ENCODE results near the gene F2. TPM values are rescaled to one million over a fixed set of nuclear protein-coding genes. Genes with fewer than 3 reads are reported as not detected.

The F2 gene
- total and polyA plus RNA-seq, 12 donors, result 0.50 to 0.61 TPM; not detected in 10

- 65 to 76% (median 68%) methylated on average over 5 of the region's 5 CpGs for WGBS, 4 donors
- intact Hi-C loops (cut with DNase I), result no loop called here
- no peak for DNase-seq
Measured at GRCh38 chr11:46736615-46737014, 17.6 kb downstream of the F2 start.

GRCh38 chr11:46737699-46738098, 18.7 kb downstream of the F2 start:
- DNase-seq, result no peak

More at GRCh38 chr11:46736615-46737014, 17.6 kb downstream of the F2 start:
- no peaks in the 10 kb centered on the region for H3K27me3 ChIP-seq
- H3K36me3 ChIP-seq (replicated peaks in 1 of 2), result peaks cover 0 to 6% of the 10 kb centered on the region in 2 donors
- no peak for TF ChIP-seq POLR2A (IDR thresholded peaks at IDR 0.05)
- H3K9me3 ChIP-seq (replicated peaks in 1 of 3), result no peaks in the 10 kb centered on the region
- no peak overlapping the region for H3K27ac ChIP-seq
- H3K4me3 ChIP-seq, result no peak overlapping the region
- H3K4me1 ChIP-seq (replicated peaks in 1 of 2), result no peaks in the 10 kb centered on the region

GRCh38 chr11:46738887-46739286, 19.9 kb downstream of the F2 start:
- intact Hi-C loops (cut with DNase I), result no loop called here
- Histone ChIP-seq H3K27me3 (no peaks in the 10 kb centered on the region), H3K4me1 (replicated peaks in 1 of 2) (no peaks in the 10 kb centered on the region), H3K27ac (no peak overlapping the region), H3K9me3 (replicated peaks in 1 of 3) (no peaks in the 10 kb centered on the region), H3K4me3 (no peak overlapping the region), H3K36me3 (replicated peaks in 1 of 2) (peaks cover 0 to 24% of the 10 kb centered on the region in 2 donors)
- no peak for TF ChIP-seq CTCF (IDR thresholded peaks at IDR 0.05)
- no peak for TF ChIP-seq POLR2A (IDR thresholded peaks at IDR 0.05)
- 48 to 58% (median 57%) methylated on average over 6 of the region's 6 CpGs for WGBS, 4 donors
- peak in 1 of 7 donors; percentile 49 for DNase-seq

More at GRCh38 chr11:46737699-46738098, 18.7 kb downstream of the F2 start:
- Histone ChIP-seq H3K36me3 (replicated peaks in 1 of 2) (peaks cover 0 to 14% of the 10 kb centered on the region in 2 donors), H3K27ac (no peak overlapping the region), H3K9me3 (replicated peaks in 1 of 3) (no peaks in the 10 kb centered on the region), H3K4me3 (no peak overlapping the region), H3K4me1 (replicated peaks in 1 of 2) (no peaks in the 10 kb centered on the region), H3K27me3 (no peaks in the 10 kb centered on the region)
- intact Hi-C loops (cut with DNase I), result no loop called here
- no peak for TF ChIP-seq CTCF (IDR thresholded peaks at IDR 0.05)
- TF ChIP-seq POLR2A (IDR thresholded peaks at IDR 0.05), result no peak
- WGBS, 4 donors, result 89 to 93% (median 91%) methylated on average over 11 of the region's 11 CpGs

- no peaks in the 10 kb centered on the region for H3K4me1 ChIP-seq (replicated peaks in 1 of 2)
- DNase-seq, result no peak
- TF ChIP-seq POLR2A (IDR thresholded peaks at IDR 0.05) (no peak), CTCF (IDR thresholded peaks at IDR 0.05) (no peak)
- 74 to 82% (median 79%) methylated on average over 12 of the region's 12 CpGs for WGBS, 4 donors
- no peak overlapping the region for H3K27ac ChIP-seq
- H3K27me3 ChIP-seq, result no peaks in the 10 kb centered on the region
- intact Hi-C loops (cut with DNase I), result no loop called here
- no peaks in the 10 kb centered on the region for H3K9me3 ChIP-seq (replicated peaks in 1 of 3)
- H3K36me3 ChIP-seq (replicated peaks in 1 of 2), result peaks cover 0 to 53% of the 10 kb centered on the region in 2 donors
- H3K4me3 ChIP-seq, result no peak overlapping the region
Measured at GRCh38 chr11:46741600-46742484, 22.8 kb downstream of the F2 start.

All from adrenal gland (tissue), 12 donors.